Erythroblast (primary cell): ENCODE data around the gene CELF4.

Source experiments
- GATA1 ChIP-seq: IDR thresholded peaks from 2 replicates; pipeline ENCODE4 v1.6.1; 2011; ENCODE audit warnings: low read depth, mild to moderate bottlenecking, control low read depth, low read length, moderate library complexity
- POLR2A ChIP-seq: IDR thresholded peaks from 2 replicates; pipeline ENCODE4 v1.6.1; 2011; ENCODE audit warnings: mild to moderate bottlenecking, low read length

DNA sequence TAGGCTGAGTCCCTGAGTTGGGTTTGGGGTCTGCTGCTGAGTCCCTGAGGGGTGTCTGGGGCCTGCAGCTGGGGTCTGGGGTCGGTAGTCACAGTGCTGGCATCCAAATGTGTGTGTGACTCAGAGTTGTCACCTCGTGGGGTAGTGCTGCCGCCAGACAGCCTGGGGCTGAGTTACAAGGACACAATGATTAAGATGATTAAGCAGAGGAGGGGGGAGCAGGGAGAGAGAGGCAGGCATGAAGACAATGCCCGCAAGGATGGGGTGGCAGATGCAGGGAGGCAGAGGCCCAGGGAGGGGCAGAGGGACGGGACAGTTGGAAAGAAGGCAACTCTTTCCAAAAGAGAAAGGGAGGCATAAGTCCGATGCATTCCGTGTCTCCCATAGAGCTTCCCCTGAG is 120.2 kb downstream of the CELF4 start:
- TF ChIP-seq POLR2A (no peak), GATA1 (no peak)
